Measurements from ENCODE around the gene CTNNA3.

CTNNA3 gene

GRCh38 chr10:66537186-66537585 is 1158.8 kb downstream of the CTNNA3 start:
- DNase-seq (ENCODE audit: low spot score), result no peak

DNA sequence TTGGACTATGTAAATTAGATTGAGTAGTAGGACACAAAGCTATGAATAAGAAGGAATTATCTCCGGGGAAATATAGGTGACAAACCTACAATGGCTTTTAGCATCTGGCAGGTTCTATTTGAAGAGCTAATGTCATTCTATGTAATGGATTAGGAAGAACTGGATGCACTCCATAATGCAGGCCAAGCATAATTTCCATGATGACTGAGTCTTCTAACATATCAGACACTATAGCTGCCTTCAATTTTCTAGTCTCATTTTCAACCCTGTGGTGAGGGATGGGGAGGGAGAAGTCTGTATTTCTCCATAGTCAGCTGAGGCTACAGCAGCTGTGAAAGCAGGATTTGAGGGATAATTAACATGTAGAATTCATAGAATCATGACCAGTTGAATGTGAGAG is 1160.6 kb downstream of the CTNNA3 start:
- no peak for DNase-seq (ENCODE audit: low spot score)

DNA sequence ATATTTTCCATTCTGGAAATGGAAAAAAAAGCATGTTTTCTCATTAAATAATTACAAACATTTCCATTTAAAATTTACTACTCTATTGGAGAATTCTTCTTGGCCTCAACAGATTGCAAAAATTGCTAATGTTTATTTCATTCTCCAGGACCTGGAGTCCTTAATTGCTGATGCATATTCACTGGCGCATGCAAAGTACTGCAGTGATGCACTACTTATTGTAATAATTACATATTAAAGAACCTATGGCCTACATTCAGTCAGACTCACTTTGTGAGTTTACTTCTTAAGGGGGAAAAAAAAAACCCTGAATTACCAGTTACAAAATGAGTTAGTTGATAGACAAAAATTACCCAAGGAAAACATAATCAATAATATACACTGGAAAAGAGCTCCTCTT is 1161.1 kb downstream of the CTNNA3 start:
- no peak for DNase-seq (ENCODE audit: low spot score)

- DNase-seq (ENCODE audit: low spot score), result no peak
These were observed 1174.5 kb downstream of the CTNNA3 start for GRCh38 chr10:66521506-66521905.

GRCh38 chr10:66519616-66520015 is 1176.4 kb downstream of the CTNNA3 start:
- DNase-seq (ENCODE audit: low spot score), result no peak

DNA sequence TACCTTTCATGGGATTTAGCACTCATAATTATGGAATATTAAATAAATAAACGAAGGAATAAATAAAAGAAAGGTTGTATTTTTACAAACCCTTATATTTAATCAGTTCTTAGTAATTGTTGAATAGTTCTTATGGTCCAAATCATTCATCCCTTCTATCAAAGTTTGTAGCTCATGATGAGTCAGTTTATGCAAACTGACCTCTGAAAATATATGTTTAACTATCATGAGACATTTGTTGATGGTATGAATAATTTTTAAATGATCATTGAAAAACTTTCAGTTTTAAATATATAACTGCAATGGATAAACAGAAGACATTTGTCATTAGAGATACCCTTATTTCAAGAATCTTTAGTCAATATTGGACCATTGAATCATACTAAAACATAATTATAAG is 1181.3 kb downstream of the CTNNA3 start:
- DNase-seq (ENCODE audit: low spot score), result no peak

DNA sequence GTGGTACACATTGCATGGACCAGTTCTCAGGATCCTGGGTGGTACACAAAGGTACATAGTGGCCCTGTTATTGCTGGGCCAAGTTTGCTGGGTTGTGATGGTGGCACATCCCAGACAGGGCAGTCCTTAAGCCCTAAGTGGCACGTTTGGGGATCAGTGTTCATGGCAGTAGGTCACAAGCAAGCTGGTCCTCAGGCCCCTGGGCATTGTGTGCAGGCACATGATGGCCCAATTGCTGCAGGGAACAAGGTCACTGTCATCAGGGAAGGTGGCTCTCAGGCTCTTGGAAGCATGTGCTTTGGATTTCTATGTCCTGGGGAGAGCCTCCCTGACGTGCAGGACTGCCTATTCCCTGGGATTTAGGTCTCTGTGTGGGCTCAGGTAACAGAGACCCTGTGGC is 1182.5 kb downstream of the CTNNA3 start:
- no peak for DNase-seq (ENCODE audit: low spot score)

DNA sequence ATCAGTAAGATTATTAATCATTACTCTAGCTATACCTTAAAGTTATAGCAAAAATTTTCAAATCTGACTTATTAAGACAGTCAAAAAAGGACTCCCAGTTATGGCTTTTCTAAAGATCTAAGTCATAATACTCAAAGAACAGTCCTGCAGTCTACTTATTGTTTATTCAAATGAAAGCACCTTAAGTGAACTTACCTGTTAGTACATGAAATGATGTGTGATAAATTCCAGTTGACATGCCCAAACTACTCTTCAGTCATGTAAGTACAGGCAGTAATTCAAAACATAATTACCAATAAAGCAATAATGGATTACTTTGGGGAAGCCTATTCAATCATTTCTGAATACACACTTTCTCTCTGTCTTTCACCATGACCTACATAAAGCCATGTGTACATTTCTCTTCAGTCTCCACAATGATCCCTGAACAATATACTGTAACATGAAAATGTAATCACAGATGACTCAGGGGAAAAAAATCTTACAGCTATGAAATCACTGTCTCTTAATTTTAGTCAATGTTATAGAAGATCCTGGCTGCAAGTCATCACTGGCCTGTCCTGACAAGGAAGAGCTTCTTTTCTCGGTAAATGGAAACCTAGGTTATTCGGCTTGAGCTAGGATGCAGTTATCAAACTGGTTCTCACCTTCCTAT is 1190.9 kb downstream of the CTNNA3 start:
- no peak for DNase-seq (ENCODE audit: low spot score)

DNA sequence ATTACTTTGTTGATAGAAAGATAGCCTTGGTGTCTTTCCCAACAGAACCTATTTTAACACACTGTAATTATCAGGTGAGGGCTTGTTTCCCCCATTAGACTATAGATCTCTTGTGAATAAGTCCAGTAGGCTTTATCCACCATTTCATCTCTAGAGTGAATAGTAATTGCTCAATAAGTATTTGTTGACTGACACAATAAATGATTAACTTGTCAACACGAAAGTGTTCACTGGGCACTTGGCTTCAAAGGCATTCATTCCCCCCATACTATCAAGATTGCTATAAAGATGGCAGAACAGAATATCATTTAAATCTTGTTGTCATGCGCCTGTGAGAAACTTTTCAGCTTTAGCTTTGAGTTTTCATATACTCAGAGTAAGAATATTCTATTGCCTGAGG is 1194.6 kb downstream of the CTNNA3 start:
- no peak for DNase-seq (ENCODE audit: low spot score)

DNA sequence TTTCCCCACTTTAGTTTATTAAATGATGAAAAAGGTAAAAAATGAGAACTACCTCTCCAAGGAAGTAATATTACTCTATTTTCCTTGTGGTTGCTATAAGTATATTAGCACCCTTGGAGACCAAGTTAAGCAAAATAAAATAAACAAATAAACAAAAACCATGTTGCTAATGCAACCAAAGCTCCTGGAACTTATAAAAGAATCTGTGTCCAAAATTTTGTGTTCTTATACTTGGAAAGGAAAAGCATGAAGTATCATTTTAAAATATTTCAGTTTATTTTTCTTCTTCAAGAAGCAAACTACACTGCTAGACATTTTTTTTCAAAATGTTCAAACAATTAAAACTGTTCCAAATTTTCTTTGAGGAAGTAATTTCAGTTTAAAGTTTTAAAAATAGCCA is 1212.0 kb downstream of the CTNNA3 start:
- DNase-seq (ENCODE audit: low spot score), result no peak

DNA sequence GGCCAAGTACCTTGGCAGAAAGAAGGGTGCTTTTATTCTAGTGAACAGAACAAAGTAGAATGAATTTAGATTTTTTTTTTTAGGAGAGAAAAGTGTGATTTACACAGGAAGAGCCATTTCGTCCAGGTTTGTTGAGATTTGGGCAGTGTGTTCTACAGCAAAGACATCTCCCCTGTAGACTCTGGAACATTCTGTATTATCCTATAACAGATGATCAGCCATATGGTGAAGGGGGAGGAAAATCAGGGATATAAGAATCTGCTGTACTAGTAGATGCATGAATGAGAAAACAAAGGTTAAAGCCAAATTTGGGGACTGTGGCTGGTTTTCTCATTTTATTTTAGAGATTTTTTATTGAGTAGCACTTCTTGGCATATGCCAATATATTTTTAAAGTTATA is 1223.8 kb downstream of the CTNNA3 start:
- no peak for DNase-seq (ENCODE audit: low spot score)

DNA sequence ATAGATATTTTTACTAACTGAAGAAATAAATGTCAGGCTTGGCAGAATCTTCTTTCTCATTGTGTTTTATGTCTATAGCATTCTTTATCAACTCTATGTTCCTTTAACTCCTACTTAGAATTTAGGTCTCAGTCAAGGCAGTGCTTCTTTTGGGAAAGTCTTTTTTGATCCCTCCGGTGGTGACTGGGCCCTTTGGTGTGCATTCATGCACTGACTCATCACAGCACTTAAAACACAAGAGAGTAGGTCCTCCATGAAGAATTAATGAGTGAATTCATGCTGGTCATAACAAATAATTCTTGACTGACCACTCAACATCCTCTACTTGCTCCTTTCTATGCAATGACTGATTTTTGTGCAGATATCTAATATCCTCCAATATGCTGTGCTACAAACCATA is 1229.0 kb downstream of the CTNNA3 start:
- no peak for DNase-seq (ENCODE audit: low spot score)

DNA sequence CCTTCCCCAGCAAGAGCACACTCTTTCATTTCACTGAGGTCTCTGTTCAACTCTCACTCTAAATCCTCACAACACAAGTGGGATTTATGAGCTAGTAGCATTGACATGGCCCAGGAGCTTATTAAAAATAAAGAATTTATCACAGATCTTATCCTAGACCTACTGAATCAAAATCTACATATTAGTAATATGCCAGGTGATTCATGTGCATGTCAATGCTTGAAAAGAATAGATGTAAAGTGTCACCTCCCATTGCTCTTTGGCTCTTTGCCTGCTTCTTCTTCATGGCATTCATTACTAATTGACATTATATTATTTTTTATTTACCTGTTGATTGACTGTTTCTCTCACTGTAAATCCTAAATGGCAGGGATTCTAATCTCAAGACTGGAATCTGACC is 1229.4 kb downstream of the CTNNA3 start:
- no peak for DNase-seq (ENCODE audit: low spot score)

DNA sequence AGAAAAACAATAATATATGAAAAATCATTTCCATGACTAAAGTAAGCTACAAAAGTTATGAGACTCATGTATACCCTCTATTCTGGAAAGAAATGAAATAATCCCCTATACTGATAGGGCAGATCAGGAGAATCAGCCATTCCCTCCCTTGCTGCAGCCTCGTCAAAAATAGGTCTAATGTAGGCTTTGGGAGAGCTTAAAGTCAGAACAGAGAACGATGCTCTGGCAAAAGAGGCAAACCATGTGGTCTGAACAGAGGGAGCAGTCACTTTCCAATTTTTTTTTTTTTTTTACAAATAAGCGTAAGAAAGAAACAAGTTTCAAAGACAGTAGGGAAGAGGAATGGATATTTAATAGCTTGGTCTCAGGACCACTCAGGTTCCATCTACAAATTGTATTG is 1232.4 kb downstream of the CTNNA3 start:
- no peak for DNase-seq (ENCODE audit: low spot score)

GRCh38 chr10:66457629-66458028 is 1238.4 kb downstream of the CTNNA3 start:
- DNase-seq (ENCODE audit: low spot score), result no peak

DNA sequence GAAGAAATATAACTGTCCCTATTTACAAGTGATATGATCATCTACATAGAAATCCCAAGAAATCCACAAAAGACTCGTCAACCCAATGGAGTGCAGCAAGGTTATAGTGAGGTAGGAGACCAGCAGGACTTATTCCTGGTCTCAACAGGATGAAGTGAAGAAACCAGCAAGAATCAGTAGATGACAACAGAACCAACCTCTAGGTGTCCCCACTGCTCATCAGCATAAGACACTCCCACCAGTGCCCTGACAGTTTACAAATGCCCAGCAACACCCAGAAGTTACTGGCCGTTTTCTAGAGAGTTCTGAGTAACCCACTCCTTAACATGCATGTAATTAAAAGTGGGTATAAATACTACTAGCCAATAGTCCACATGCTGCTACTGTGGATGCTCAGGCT is 1240.7 kb downstream of the CTNNA3 start:
- no peak for DNase-seq (ENCODE audit: low spot score)

- no peak for DNase-seq (ENCODE audit: low spot score)
These were observed 1255.4 kb downstream of the CTNNA3 start for GRCh38 chr10:66440568-66440967.

DNA sequence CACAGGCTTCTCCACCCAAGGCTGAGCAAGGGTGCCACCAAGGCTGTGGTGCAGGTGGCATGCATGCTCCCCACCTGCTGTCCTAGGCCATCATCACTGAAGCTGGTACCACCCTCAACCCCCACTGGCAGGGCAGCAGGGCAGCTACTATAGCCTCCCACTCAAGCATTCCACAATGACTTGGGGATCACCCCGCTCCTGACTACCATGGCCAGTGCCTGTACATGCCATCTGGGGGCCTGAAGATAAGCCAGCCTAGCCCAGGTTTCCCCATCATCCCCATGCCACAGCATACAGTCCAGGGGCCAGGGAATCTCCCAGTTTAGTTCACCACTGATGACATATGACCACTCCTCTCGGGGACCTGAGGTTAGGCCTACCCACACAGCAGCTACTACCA is 1281.1 kb downstream of the CTNNA3 start:
- no peak for DNase-seq (ENCODE audit: low spot score)

DNA sequence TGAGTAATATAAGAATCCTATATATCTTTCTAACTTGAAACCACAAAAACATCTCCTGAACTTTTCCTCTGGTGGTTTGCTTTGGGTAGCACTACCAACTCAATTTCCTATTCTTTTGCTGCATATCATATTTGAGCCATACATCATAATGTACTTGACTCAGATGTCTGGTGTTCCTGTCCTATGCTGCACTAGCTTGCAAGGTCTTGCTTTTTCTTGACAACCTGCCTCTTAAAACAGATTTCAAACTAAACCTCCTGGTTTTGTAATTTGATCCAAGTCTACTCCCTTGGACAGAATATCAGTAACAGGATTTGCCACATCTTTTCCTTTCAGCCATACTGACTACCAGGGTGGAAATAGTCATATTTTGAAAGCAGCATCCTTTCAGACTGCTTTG is 1290.4 kb downstream of the CTNNA3 start:
- no peak for DNase-seq (ENCODE audit: low spot score)

- DNase-seq (ENCODE audit: low spot score), result no peak
These were observed 1297.3 kb downstream of the CTNNA3 start for GRCh38 chr10:66398669-66399068.

DNA sequence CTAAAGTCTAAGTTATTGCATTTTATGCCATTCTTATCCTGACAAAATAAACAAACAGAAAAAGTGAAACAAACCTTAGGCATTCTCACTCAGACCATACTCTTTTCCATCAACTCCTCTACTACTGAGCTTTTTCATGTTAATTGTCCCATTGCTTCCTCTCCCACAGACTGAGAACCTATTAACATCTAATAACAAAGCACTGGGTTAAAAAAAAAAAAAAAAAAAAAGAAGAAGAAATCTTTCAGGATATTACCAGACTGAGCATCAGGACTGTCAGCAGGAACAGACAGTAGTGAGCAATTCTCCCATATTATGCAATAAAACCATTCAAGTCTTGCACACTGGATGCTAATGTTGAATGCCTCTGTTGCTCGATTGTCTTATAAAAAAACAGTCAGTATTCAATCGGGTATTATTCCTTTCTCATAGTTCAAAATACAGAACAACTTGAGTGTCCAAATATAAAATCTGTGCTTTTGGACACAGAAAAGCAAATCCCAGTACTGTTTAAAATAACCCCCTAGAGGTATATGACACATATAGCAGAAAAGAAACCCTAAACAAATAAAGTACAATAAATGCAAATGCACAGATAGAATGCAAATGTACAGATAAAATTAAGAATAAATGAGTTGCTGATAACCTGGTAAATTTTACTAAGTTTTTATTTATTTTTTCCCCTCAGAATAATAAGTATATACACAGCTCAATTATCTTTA is 1301.5 kb downstream of the CTNNA3 start:
- DNase-seq (ENCODE audit: low spot score), result no peak

DNA sequence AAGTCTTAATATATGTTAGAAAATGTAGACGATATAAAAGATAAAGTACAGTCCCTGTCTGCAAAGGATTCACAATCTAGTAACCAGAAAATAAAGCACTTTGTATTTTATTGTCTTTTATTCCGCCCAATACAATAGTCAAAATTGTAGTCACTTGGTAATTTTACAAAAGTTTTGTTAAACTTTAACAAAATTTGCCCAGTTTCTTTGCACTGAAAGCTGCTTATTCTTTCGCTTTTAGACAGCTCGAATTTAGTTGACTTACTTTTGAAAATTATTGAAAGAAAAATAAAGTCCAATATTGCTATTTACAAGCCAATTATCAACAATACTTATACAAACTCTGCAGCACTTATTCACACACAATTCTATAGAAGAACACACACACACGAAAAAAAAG is 1305.1 kb downstream of the CTNNA3 start:
- DNase-seq (ENCODE audit: low spot score), result no peak

DNA sequence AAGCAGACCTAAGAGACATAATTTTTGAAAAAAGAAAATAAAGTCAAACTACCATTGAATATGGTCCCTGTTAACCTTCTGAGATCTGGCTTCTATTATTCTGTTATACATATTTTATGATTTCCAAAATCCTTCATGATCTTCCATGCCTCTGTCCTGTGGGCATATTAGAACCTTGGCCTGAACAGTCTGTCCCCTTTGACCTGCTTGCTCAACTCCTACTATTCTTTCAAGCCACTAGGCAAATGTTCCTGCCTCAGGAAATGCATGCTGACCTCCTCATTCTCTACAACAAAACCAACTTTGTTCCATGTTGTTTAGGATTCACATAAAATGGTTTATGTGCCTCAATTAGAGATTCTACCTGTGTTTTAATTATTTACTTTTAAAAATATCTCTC is 1315.0 kb downstream of the CTNNA3 start:
- DNase-seq (ENCODE audit: low spot score), result no peak
